T follicular helper cell (primary cell): Measurements from ENCODE around the gene FKBP7.
A peak's percentile ranks its signal among the peaks of the same experiment; 100 is the strongest.
"Not testable (repeated sequence)": the region's sequence is repeated elsewhere in the genome, so short reads cannot be mapped to it uniquely, and the experiment has no call there.

Source experiments
- DNase-seq: peaks from one replicate; pipeline ENCODE4 v3.0.0-alpha.2; 2020; ENCODE audit warnings: low read depth
- total RNA-seq, 2 experiments: gene quantifications; one replicate each; lab custom pipeline; 2026; lab: John Stamatoyannopoulos, UW

The FKBP7 gene
- total RNA-seq = 1.3 to 1.5 reads per million in 2 experiments

- DNase-seq = peak; percentile 83
Measured at GRCh38 chr2:178478439-178479274, at the start of gene FKBP7. Gene FKBP7, minus strand, starts transcription at chr2:178478600. Its CDS starts 101 bp downstream, at chr2:178478499.

- no peak for DNase-seq
Measured at GRCh38 chr2:178527592-178527991, 49.2 kb upstream of the FKBP7 start.

GRCh38 chr2:178526256-178526655 lies 47.9 kb upstream of the FKBP7 start:
- DNase-seq = no peak

- DNase-seq = not testable (repeated sequence)
Measured at GRCh38 chr2:178525460-178525859, 47.1 kb upstream of the FKBP7 start.

- not testable (repeated sequence) for DNase-seq
Measured at GRCh38 chr2:178525010-178525409, 46.6 kb upstream of the FKBP7 start.

- DNase-seq = no peak
Measured at GRCh38 chr2:178523596-178524134, 45.3 kb upstream of the FKBP7 start.

- peak; percentile 76 for DNase-seq
Measured at GRCh38 chr2:178522950-178523595, 44.7 kb upstream of the FKBP7 start.

GRCh38 chr2:178521304-178522150 lies 43.1 kb upstream of the FKBP7 start:
- no peak for DNase-seq

- no peak for DNase-seq
Measured at GRCh38 chr2:178517496-178517895, 39.1 kb upstream of the FKBP7 start.

GRCh38 chr2:178514664-178515063 lies 36.3 kb upstream of the FKBP7 start:
- DNase-seq = no peak

- DNase-seq = no peak
Measured at GRCh38 chr2:178513876-178514275, 35.5 kb upstream of the FKBP7 start.

- no peak for DNase-seq
Measured at GRCh38 chr2:178512484-178512883, 34.1 kb upstream of the FKBP7 start.

GRCh38 chr2:178510384-178510783 lies 32.0 kb upstream of the FKBP7 start:
- no peak for DNase-seq

GRCh38 chr2:178508646-178509045 lies 30.2 kb upstream of the FKBP7 start:
- no peak for DNase-seq

GRCh38 chr2:178506949-178507348 lies 28.5 kb upstream of the FKBP7 start:
- no peak for DNase-seq

- DNase-seq = no peak
Measured at GRCh38 chr2:178506524-178506923, 28.1 kb upstream of the FKBP7 start.

GRCh38 chr2:178506101-178506500 lies 27.7 kb upstream of the FKBP7 start:
- DNase-seq = no peak

GRCh38 chr2:178502751-178503150 lies 24.4 kb upstream of the FKBP7 start:
- no peak for DNase-seq

- DNase-seq = no peak
Measured at GRCh38 chr2:178499640-178500039, 21.2 kb upstream of the FKBP7 start.

GRCh38 chr2:178498137-178498536 lies 19.7 kb upstream of the FKBP7 start:
- no peak for DNase-seq

- no peak for DNase-seq
Measured at GRCh38 chr2:178496049-178496448, 17.6 kb upstream of the FKBP7 start.

- DNase-seq = no peak
Measured at GRCh38 chr2:178491612-178492011, 13.2 kb upstream of the FKBP7 start.
